ENCODE results near the gene EDAR.

The EDAR gene

DNA sequence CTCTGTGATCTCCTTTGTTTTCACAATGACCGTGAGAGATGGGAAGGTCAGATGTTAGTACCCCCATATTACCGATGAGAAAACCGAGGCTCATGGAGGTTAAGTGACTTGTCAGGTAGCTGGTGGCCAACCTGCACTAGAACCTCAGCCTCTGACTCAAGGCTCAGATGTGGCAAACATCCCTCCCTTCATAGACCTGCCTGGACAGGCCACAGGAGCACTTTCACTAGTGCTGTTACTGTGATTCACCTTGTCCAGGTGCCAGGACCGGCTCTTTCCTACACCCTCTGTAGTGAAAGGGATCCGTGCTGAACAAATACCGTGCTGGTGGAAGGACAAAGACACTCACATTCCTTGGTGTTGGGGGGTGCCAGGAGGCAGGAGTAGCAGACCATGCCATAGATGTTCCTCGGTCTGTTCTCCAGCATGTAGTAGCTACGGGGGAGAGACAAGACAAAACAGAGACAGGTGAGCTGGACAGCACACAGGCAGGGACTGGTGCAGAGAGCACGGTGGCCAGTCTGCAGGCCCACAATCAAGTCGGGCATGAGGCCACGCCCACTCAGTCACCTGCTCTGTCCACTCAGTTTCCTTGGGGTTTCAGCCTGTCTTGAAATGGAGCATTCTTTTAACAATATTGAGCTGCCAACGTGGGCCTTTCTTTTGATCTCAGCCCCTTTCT lies 65.9 kb downstream of the EDAR start:
- peak; percentile 77 for DNase-seq

DNA sequence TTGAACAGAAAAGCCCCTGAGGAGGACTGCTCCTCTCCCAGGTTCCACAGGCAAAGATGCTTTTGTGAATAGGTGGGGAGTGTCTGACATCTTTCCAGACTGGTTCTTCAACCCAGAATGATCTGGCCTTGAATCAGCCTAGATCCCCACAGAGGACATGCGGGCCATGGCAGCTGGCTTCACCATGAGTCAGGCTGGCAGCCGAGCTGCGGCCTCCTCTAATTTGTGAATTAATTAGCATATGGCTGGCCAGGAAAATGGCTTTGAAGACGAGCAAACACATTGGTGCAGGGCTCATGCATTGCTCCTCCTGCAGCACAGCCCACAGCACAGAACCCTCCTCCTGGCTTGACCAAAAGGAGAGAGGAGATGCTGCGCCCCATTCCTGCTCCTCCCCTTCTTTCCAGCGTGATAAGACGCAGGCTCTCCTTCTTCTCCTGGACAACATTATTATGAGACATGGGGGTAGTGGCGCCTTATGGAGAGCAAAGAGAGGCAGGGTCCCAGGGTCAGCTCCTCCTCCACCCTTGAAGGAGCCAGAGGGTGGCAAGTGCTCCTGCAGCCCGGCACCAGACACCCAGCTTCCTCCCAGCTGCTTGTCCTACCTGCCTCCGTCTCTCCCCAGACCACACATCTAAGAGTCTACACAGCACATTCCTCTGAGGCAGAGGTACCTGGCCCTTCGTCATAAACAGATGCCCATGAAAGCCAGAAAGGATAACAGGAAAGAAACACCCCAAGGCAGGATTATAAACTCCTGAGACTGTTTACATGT lies 66.7 kb downstream of the EDAR start:
- no peak for DNase-seq

- no peak for DNase-seq
Measured at GRCh38 chr2:108921096-108922030, 67.7 kb downstream of the EDAR start.

DNA sequence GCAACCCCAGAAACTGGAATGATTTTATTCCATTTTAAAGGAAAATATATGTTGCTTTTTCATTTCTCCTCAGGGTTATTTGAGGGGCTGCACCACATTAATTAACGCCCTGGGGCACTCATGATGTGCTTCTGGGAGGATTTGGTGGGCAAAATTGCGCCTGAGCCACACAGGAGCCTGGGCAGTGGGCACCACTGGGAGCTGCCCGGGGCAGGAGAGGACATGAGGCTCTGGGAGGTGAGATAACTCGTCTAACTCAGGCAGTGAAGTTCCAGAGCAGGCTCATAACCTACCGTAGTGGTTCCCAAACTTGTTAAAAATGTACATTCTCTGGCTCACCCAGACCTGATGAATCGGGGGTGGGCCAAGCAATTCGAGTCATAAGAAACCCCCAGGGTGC lies 68.3 kb downstream of the EDAR start:
- no peak for DNase-seq

DNA sequence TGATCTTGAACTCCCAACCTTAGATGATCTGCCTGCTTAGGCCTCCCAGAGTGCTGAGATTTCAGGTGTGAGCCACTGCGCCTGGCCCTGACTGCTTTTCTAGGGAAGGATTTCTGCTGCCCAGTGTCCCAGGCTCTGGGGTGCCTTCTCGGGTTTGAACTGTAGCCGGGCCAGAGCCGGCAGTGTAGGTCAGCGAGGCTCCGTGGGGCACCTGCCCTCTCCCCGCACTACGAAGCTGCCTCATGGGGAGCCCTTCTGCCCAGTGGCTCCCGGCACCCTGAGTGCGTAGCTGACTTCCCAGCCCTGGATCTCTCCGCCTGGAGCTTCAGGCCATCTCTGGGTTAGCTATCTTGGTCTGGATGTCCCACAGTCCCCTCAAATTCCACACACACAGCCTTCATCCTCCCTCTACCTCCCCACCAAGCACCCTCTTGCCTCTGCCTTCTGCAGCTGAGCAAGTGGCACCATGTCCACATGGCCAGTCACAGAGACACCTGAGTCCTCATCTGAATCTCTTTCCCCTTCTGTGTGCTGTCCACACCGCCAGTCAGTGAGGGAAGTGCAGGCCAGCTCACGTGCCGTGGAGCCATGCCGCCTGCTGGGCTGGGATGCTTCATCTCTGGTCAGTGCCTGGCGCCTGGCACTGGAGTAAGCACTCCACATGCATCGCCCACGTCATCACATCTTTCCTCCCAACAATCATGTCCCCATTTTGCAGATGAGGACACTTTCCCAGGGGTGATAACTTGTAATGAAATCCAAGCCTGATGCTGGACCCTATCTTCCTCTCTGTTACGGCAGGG lies 69.2 kb downstream of the EDAR start:
- DNase-seq, result no peak

DNA sequence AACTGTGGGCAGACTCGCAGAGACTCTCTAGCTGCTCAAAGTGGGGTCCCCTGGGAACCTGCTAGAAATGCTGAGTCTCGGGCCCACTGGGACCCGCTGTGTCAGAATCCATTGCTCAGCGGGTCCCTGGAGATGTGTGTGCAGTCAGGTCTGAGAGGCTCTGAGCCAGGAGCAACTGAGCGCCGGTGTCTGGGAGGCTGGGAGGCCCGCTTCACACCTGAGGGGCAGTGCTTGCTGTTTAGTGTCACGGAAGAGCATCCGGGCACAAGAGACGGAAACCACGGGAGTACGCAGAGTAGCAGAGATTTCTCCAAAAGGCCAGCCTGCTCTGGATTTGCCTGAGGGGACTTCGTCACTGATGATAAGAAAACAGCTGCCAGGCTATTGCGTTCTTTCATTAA lies 70.1 kb downstream of the EDAR start:
- DNase-seq, result no peak

- DNase-seq, result no peak
Measured at GRCh38 chr2:108918156-108918874, 70.7 kb downstream of the EDAR start.

DNA sequence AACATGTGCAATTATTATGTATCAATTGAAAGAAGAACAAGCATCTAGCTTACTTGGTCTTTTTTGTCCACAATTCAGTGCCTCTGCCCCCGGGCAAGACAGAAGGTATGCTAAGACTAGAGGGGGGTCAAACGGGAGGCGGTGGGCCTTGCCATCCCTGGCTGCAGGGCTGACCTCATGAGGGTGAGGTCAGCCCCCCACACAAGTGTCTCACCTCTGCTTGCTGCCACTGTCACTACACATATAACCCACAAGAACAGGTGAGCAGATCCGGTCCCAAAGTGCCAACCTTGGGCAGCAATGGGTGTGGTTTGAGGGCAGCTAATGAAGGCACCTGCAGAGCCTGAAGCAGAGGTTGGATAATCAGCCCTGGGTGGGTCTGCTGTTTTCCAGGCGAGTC lies 71.5 kb downstream of the EDAR start:
- DNase-seq, result no peak

GRCh38 chr2:108916796-108917421 lies 72.1 kb downstream of the EDAR start:
- no peak for DNase-seq

DNA sequence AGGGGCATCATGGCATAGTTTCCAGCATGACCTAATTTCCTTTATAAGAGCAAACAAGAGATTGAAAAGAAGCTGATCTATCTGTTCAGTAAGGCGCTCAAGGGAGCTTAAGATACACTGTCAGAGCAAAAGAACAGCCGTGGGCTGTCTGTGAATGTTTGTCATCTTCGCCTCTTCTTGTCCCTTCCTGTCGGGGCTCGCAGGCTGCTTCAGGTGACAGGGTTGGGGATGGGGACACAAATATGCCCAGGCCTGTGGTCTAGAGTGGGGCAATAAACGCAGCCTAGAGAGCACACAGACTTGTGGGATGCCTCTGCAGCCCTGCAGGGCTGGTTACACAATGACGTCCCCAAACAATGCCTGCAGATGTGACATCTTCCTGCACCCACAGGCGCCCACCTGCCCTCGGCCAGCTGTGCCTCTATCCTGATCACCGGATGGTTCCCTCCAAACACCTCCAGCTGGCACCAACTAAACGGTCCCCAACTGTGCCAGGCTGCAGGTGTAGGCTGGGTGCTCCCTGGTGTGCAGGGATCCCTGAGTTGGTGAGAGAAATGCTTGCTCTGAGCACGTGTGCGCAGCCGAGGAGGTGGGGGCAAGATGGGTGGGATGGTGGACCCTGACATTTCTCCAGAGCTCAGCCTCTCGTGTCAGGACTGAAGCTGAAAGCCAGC lies 72.8 kb downstream of the EDAR start:
- DNase-seq, result no peak

DNA sequence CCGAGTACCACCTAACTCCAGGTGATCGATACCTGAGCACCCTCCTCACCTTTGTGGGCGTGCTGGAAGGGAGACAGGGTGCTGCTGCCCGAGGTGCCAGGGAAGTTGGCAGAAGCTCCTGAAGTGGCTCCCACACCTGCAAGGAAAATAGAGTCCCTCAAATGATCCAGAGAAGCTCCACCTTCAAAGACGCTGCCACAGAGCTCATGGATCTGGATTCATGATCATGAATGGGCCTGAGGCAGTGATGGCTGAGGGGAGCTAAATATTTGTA lies 76.5 kb downstream of the EDAR start:
- DNase-seq, result no peak

DNA sequence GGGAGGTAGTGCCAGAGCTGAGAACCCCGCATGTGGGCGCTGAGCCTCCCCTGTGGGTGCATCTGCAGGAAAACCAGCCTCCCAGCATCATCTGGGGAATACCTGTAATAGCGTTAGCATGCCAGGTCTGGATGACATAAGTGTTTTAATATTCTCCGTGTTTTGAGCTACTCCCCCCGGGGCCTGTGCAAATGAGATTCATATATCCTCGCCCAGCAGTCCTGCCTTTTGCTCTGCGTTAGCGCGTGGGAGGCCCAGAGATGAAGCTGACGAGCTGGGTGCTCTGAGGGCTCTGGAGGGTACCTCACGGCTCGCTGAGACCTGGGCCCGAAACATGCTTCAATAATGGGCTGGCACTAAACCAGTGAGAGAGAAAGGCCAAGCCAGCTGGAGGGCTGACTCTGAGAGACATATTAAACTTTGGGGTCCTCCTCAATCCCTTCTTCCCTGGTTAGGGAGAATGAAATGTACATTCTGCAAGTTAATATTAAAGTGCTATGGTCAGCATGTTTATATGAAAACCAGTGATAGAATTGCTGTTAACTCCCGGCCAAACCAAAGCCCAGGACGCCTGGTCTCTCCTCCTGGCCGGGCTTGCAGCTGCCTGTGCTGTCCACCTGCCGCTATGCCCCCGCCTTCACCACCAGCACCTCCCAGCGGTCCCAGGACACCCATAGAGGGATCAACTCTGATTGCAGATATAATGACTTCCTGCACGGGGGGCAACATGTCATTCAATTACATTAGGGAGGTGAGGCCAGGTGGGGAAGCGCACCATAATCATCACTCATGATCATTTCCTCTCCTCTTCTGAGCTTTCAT lies 77.0 kb downstream of the EDAR start:
- no peak for DNase-seq

DNA sequence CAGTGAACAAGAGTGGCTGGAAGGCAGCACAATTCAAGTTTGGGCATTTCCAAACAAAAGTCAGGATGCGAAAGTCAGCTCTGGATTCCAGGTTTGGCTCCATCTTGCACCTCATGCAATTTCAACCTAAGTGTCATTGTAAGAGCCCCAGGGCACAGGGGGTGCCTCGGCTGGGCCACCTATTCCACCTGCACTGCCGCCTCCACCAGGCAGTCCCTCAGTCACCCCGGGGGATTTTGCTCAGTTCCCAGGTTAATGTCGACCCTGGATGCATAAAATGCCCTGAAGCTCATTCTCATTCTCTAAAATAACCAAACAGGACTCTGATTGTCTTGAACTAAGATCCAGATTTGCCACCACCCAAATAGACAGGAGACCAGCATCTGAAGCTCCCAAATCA lies 77.6 kb downstream of the EDAR start:
- DNase-seq, result no peak

GRCh38 chr2:108910541-108911396 lies 78.3 kb downstream of the EDAR start:
- peak; percentile 19 for DNase-seq

DNA sequence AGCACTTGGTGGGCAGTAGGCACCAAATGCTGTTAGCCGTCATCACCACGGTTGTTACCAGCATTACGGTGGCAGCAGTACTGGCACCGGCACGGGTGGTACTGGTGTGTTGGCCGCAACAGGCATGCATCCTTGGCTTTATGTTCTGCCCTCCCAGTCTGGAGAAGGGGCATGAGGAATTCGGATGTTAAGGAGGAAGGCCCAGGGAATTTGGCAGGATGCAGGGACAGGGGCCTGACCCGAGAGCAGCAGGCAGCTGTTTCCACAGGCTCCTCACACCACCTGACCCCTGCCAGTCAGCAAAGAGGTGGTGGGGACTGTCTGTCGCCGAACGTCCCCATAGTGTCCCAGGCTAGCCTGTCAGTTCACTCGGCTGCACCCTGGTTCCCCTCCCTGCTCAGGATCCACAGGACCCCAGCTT lies 79.0 kb downstream of the EDAR start:
- DNase-seq, result no peak

DNA sequence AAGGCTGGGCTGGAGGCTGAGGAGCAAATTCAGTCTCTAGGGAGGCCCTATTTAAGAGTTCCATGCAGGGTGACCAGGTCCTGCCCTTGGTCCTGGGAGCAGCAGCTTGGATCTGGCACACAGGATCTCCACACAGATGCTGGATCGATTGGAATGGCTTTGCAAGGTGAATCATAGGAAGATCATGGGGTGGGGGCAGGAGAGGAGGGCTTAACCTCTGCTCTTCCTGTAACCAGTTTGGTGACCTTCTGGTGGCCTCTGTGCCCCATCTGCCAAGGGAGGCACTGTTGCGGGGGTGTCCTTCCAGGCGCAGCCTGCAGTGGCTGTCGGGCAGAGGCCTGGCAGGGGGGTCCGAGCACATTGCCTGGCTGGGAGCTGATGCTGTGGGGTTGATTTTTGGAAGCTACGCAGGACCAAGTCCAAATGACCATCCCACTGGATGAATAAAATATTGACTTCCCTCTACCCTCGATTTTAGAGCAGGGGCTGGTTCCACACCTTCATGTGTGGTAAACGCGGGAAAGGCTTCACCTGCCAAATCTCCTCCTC lies 79.7 kb downstream of the EDAR start:
- DNase-seq, result no peak

DNA sequence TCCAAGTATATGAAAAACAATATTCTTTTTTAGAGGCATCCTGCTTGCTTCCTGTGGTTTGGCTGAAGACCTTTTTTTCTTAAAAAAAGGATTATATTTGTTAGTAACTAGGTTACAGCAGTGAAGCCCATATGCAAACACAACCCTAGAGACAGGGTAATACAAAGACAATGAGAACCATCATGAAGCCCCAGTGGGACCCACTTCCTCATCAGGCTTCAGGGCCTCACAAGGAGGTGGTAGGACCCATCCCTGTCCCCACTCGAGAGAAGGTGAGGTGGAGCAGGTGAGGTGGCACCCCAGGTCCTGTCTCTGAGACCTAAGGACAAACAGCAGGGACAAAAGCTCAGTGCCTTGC lies 80.3 kb downstream of the EDAR start:
- DNase-seq, result no peak

DNA sequence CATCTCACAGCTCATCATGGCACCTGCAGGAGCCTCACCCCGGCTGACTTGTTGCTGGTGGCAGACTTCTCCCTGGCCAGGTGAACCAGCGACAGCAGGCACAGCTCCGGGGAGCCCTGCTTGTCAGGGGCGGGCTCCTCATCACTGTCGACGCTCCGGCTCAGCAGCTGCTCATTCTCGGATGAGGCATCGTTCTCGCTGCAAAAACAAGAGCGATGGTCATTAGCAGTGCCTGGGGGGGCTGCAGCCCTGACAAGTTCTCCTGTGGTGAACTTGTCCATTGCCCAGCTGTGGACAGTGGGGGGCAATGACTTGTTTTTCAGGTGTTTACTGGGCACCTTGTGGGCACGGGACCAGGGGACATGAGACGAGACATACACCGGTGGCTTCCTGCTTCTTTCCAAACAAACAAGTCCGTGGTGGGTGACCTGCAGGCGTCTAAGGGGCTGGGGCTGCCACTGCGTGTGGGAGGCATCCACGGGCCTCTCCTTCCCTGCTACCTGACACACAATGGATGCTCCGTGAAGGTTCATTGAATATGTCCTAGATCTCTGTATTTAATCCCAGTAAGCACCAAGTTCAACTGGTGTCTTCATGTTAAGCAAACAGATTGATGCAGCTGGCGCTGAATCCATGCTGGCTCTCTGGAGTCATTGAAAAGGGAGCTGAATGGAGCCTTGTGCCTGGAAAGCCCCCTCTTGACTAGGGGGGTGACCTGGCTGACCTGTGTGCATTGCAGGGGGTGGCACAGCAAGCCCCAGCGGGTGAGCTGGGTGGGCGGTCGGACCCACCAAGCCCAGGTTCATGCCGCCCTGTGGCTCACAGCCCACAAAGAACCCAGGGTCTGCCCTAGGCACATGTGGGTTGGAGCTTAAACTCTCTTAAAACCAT lies 81.0 kb downstream of the EDAR start:
- DNase-seq, result no peak
